Chondrocyte (in vitro differentiated cells): ENCODE results near the gene C6orf141. TPM values are rescaled to one million over a fixed set of nuclear protein-coding genes. Genes with fewer than 3 reads are reported as not detected.

Source experiments
- DNase-seq: peaks from one replicate; pipeline ENCODE4 v3.0.0; 2021; ENCODE audit warnings: mixed read lengths, low spot score
- H3K27ac Mint-ChIP-seq: one replicate; pipeline ENCODE4 v1.8.0; 2021; ENCODE audit warnings: mild to moderate bottlenecking, moderate library complexity, mixed read lengths; ENCODE audit not compliant: unreplicated experiment
- H3K27me3 Mint-ChIP-seq: 2 replicates; pipeline ENCODE4 v1.8.0; 2021; ENCODE audit warnings: low read depth, mixed read lengths
- H3K36me3 Mint-ChIP-seq: 2 replicates; pipeline ENCODE4 v1.8.0; 2021; ENCODE audit warnings: low read depth, mixed read lengths
- H3K4me1 Mint-ChIP-seq: 2 replicates; pipeline ENCODE4 v1.8.0; 2021; ENCODE audit warnings: low read depth, mild to moderate bottlenecking, mixed read lengths
- H3K4me3 Mint-ChIP-seq: one replicate; pipeline ENCODE4 v1.8.0; 2021; ENCODE audit warnings: mild to moderate bottlenecking, moderate library complexity, mixed read lengths; ENCODE audit not compliant: unreplicated experiment
- H3K9me3 Mint-ChIP-seq: 2 replicates; pipeline ENCODE4 v1.8.0; 2021; ENCODE audit warnings: low read depth, mixed read lengths
- total RNA-seq: library from RNA; stranded (reverse); gene quantifications from 3 replicates; pipeline ENCODE4 v1.2.1, GENCODE V29; 2021
- TF ChIP-seq, protein P1 (sequence below): fragments of 200-600 bp; sonication (generic); IDR thresholded peaks from 2 replicates; pipeline ENCODE4 v1.5.0; 2021; ENCODE audit warnings: antibody characterized with exemption, mild to moderate bottlenecking, moderate library complexity

The C6orf141 gene
- total RNA-seq, 1 donor from 2014 or later, result not detected

DNA sequence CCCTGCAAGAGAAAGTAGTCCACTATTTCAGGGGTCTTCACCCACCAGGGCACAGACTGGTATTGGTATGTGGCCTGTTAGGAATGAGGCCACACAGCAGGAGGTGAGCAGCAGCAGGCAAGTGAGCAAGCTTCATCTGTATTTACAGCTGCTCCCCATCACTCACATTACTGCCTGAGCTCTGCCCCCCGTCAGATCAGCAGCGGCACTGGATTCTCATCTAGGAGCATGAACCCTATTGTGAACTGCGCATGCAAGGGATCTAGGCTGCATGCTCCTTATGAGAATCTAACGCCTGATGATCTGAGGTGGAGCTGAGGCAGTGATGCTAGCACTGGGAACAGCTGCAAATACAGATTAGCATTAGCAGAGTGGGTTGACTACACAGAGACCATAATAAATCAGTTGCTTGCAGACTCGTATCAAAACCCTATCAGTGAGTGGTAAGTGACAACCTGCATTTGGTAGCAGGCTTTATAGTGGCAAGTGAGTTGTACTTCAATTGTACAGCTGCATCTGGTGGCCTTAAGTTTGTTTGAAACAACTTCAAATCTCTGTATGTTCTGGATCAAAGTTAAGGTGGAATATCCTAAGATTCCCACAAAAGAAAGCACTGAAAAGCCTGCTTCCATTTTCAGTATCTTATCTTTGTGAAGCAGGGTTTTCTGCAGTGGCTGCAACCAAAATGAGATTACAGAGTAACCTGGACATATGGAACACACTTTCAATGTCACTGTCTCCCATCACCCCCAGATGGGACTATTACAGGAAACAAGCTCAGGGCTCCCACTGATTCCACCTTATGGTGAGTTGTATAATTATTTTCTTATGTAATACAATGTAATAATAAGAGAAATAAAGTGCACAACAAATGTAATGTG, 12.8 kb downstream of the C6orf141 start:
- DNase-seq, result no peak
- Mint-ChIP-seq H3K27me3 (peaks cover 7% of the 10 kb centered on the region), H3K4me1 (no peaks in the 10 kb centered on the region), H3K9me3 (peaks cover 8% of the 10 kb centered on the region), H3K4me3 (no peak overlapping the region), H3K27ac (no peak overlapping the region), H3K36me3 (peaks cover 3% of the 10 kb centered on the region)
- TF ChIP-seq, protein P1, sequence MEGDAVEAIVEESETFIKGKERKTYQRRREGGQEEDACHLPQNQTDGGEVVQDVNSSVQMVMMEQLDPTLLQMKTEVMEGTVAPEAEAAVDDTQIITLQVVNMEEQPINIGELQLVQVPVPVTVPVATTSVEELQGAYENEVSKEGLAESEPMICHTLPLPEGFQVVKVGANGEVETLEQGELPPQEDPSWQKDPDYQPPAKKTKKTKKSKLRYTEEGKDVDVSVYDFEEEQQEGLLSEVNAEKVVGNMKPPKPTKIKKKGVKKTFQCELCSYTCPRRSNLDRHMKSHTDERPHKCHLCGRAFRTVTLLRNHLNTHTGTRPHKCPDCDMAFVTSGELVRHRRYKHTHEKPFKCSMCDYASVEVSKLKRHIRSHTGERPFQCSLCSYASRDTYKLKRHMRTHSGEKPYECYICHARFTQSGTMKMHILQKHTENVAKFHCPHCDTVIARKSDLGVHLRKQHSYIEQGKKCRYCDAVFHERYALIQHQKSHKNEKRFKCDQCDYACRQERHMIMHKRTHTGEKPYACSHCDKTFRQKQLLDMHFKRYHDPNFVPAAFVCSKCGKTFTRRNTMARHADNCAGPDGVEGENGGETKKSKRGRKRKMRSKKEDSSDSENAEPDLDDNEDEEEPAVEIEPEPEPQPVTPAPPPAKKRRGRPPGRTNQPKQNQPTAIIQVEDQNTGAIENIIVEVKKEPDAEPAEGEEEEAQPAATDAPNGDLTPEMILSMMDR, result no peak

DNA sequence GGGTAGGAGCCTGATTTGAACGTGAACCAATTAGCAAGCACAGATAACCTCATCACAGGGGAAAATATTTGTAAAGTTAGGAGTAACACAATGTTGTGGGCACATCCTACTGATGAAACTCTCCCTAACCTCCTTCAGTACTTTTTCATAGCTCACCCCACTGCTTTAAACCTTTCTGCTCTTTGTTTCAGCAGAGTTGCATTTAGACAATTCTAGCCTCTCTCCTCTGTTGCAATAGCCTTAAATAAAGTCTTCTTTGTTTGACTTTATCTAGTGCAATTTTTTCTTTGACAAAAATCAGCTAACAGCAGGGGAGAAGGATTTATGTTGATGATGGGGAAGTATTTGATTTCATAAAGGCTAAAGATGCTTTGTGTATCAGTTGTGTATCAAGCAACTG, 14.1 kb downstream of the C6orf141 start:
- Mint-ChIP-seq H3K9me3 (peaks cover 8% of the 10 kb centered on the region), H3K27me3 (peaks cover 8% of the 10 kb centered on the region), H3K36me3 (peaks cover 3% of the 10 kb centered on the region), H3K27ac (no peak overlapping the region), H3K4me3 (no peak overlapping the region), H3K4me1 (no peaks in the 10 kb centered on the region)
- no peak for DNase-seq
- TF ChIP-seq, protein P1, result no peak

DNA sequence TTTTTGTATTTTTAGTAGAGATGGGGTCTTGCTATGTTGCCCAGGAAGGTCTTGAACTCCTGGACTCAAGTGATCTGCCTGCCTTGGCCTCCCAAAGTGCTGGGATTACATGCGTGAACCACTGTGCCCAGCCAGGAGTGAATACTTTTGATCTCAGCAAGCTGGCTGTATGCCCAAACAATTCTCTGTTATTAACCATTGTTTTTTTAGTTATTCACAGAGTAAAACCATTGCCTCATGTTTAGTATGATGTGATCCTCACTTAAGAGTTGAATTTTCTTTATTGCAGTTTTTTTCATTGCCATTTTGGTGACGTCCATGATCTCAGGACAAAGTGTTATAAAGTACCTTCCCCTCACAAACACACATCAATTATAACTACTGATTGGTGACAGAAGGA, 14.8 kb downstream of the C6orf141 start:
- peaks cover 3% of the 10 kb centered on the region for H3K36me3 Mint-ChIP-seq
- TF ChIP-seq, protein P1, result no peak
- H3K27me3 Mint-ChIP-seq, result peaks cover 13% of the 10 kb centered on the region
- H3K27ac Mint-ChIP-seq, result no peak overlapping the region
- H3K4me3 Mint-ChIP-seq, result no peak overlapping the region
- peaks cover 8% of the 10 kb centered on the region for H3K9me3 Mint-ChIP-seq
- H3K4me1 Mint-ChIP-seq, result no peaks in the 10 kb centered on the region
- no peak for DNase-seq

DNA sequence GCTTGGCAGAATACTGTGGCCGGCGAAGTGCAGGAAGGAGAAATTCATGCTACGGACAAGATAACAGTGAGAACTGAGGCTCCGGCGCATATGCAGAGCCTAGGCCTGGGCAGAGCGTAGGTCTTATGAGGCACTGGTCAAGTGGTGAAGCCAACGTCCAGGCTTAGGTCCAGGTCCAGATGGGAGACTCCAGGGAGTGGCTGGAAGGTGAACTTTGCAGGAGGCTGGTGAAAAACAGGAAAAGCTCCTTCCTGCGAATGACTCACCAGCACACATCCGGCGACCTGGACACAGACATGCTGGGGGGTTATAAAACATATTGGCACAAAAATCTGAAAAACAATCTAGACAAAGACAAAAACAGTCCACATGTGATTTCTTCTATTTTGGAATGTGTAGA, 15.4 kb downstream of the C6orf141 start:
- no peak overlapping the region for H3K4me3 Mint-ChIP-seq
- H3K36me3 Mint-ChIP-seq, result peaks cover 3% of the 10 kb centered on the region
- peaks cover 14% of the 10 kb centered on the region for H3K27me3 Mint-ChIP-seq
- no peak for DNase-seq
- TF ChIP-seq, protein P1, result no peak
- peaks cover 8% of the 10 kb centered on the region for H3K9me3 Mint-ChIP-seq
- no peak overlapping the region for H3K27ac Mint-ChIP-seq
- no peaks in the 10 kb centered on the region for H3K4me1 Mint-ChIP-seq

DNA sequence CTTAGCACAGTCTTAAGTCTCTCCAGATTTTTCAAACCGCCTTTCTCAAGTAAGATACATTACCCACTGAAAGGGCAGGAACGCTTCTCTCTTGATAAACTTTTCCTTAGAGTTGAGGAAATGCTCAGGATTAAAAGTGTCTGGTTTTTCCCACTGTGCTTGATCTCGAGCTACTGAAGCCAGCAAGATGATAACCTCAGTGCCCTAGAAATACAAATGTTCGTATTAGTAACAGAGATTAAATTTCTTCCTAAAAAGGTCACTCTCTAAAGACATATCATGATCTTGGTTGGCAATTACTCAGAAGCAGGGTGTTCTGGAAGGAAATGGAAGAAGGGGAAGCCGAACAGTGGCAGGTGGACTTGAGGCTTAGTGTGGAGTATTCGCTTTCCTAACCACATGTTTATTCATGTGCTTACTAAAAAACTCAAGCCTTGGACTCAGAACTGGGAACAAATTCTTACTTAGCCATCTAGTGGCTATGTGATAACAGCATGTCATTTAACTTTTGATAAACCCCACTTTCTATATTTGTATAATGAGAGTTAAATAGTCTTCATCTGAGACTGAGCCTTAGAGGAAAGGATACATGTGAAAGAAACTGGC, 20.1 kb downstream of the C6orf141 start:
- Mint-ChIP-seq H3K36me3 (no peaks in the 10 kb centered on the region), H3K27ac (no peak overlapping the region), H3K9me3 (no peaks in the 10 kb centered on the region), H3K4me1 (no peaks in the 10 kb centered on the region), H3K4me3 (no peak overlapping the region), H3K27me3 (peaks cover 9% of the 10 kb centered on the region)
- TF ChIP-seq, protein P1, result no peak
- no peak for DNase-seq
